Embryonic facial prominence (tissue), 1 donor: ENCODE data around the gene STIP1.
"Not testable (repeated sequence)": the region's sequence is repeated elsewhere in the genome, so short reads cannot be mapped to it uniquely, and the experiment has no call there.

Experiments used
- DNase-seq: peaks from one replicate; pipeline ENCODE4 v3.0.0-alpha.2; 2016; ENCODE audit errors: extremely low spot score

Gene STIP1

GRCh38 chr11:64157631-64158394 is 28.2 kb upstream of the STIP1 start:
- DNase-seq = no peak

GRCh38 chr11:64161037-64161436 is 24.9 kb upstream of the STIP1 start:
- DNase-seq = no peak

GRCh38 chr11:64162769-64163168 is 23.2 kb upstream of the STIP1 start:
- not testable (repeated sequence) for DNase-seq

- no peak for DNase-seq
Measured at GRCh38 chr11:64163951-64164350, 22.0 kb upstream of the STIP1 start.

GRCh38 chr11:64164392-64165312 is 21.3 kb upstream of the STIP1 start:
- no peak for DNase-seq

GRCh38 chr11:64165481-64165841 is 20.5 kb upstream of the STIP1 start:
- no peak for DNase-seq

GRCh38 chr11:64165842-64166635 is 19.9 kb upstream of the STIP1 start, which contains the start of gene MACROD1:
TSS of gene MACROD1 (minus strand) at chr11:64166113. CDS start at chr11:64165994, 119 bp downstream.
- DNase-seq = no peak

- no peak for DNase-seq
Measured at GRCh38 chr11:64170419-64170818, 15.6 kb upstream of the STIP1 start.

- DNase-seq = no peak
Measured at GRCh38 chr11:64173616-64174355, 12.2 kb upstream of the STIP1 start.

- DNase-seq = no peak
Measured at GRCh38 chr11:64176751-64177150, 9.2 kb upstream of the STIP1 start.

GRCh38 chr11:64178203-64178602 is 7.8 kb upstream of the STIP1 start:
- no peak for DNase-seq

- DNase-seq = no peak
Measured at GRCh38 chr11:64178951-64179639, 6.9 kb upstream of the STIP1 start.

- no peak for DNase-seq
Measured at GRCh38 chr11:64180891-64181290, 5.1 kb upstream of the STIP1 start.

- DNase-seq = no peak
Measured at GRCh38 chr11:64181506-64182411, 4.2 kb upstream of the STIP1 start.

- DNase-seq = no peak
Measured at GRCh38 chr11:64183890-64184289, 2.1 kb upstream of the STIP1 start.

GRCh38 chr11:64185175-64185692 is 737 bp upstream of the STIP1 start:
- no peak for DNase-seq

- no peak for DNase-seq
Measured at GRCh38 chr11:64186492-64187165, 658 bp downstream of the STIP1 start.

- DNase-seq = no peak
Measured at GRCh38 chr11:64192434-64192833, 6.5 kb downstream of the STIP1 start.

GRCh38 chr11:64196626-64197025 is 10.7 kb downstream of the STIP1 start:
- no peak for DNase-seq
